ENCODE data around the gene ZEB2. TPM values are rescaled to one million over a fixed set of nuclear protein-coding genes. Genes with fewer than 3 reads are reported as not detected.

The ZEB2 gene
- total RNA-seq, 1 donor from 2014 or later, result 164 TPM

GRCh38 chr2:144496092-144496976 is 23.6 kb downstream of the ZEB2 start:
- no peak for DNase-seq (ENCODE audit: low read depth)

- no peak for DNase-seq (ENCODE audit: low read depth)
These were observed 24.5 kb downstream of the ZEB2 start for GRCh38 chr2:144495227-144496091.

DNA sequence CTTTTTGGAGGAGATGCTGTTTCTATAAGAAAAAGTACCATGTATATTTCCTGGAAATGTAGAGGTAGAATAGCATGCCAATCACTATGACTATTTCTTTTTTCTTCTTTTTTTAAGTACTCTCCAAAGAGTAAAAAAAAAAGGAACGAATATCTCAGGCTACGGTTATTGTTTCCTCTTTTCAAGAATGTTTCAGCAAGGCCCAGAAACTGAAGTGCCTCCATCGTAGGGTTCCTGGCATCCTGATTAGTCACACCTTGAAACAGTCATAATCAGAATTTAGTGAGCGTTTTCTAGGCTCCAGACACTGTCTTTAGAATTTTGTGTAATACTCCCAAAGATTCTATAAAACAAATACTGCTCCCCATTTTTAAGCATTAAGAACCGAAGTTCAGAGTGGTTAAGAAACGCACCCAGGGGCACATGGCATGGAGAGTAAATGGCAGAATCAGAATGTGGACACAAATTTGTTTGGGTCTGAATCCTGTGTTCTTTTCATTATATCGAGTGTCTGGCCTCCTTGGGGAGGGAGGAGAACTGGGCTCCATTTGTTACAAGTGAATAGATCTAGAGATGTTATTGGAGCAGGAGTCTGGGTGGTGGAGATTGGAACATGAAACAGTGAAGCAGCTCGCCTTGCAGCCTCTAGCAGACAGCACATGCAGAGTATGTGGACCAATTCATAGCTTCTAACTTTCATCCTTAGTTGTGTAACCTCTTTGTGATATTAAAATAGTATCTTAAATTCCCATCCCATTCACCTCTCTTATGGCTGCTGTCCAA is 26.7 kb downstream of the ZEB2 start:
- no peak for DNase-seq (ENCODE audit: low read depth)

- no peak for DNase-seq (ENCODE audit: low read depth)
These were observed 29.1 kb downstream of the ZEB2 start for GRCh38 chr2:144490857-144491256.

DNA sequence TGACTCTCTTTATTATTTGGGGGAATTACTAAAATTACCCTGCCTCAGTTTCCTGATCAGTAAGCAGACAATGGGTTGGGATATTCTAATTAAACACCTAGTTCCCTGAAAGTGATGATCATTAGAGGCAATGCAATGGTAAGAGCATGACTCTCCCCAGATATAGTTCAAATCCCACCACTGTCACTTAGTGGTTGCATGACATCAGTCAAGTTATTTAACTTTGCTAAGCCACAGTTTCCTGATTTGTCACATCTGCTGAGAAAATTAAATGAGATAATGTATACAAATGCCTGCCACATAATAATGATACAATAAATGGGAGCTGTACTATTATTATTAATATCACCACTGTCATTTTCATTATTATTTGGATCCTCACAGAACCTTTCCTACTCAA is 29.9 kb downstream of the ZEB2 start:
- no peak for DNase-seq (ENCODE audit: low read depth)

- no peak for DNase-seq (ENCODE audit: low read depth)
These were observed 30.5 kb downstream of the ZEB2 start for GRCh38 chr2:144489315-144489916.

DNA sequence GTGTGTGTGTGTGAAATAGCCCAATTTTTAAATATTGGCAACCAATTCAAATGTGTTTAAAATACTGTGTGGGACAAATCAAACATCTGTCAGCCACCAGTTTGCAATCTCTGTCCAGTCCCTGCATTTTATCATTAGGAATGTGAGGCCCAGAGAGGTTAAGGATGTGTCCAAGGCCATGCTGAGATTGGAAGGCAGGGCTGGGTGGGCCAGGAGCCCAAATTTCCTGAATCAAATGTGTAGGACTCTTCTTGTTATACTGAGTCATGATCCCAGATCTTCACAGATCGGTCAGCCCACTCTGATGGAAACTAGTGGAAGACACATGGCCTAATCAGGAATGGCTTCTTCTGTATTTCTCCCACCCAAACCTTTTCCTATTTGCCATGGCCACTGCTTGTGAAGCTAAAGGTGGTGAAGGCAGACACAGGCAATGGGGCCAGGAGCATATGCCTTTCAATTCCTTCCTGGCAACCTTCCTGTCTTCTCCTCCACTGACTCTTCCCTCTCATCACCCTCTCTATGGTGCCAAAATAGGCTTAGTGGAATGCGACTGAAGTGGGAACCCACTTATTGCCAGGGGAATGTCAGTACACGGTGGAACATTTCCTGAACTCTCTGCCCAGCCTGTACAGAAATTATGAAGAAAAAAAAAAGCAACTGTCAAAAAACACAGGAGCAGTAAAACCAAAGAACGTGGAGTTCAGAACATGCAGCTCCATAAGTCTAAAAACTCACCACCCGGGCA is 35.5 kb downstream of the ZEB2 start:
- DNase-seq (ENCODE audit: low read depth), result no peak

GRCh38 chr2:144481666-144482065 is 38.3 kb downstream of the ZEB2 start:
- no peak for DNase-seq (ENCODE audit: low read depth)

- DNase-seq (ENCODE audit: low read depth), result no peak
These were observed 38.8 kb downstream of the ZEB2 start for GRCh38 chr2:144481109-144481508.

DNA sequence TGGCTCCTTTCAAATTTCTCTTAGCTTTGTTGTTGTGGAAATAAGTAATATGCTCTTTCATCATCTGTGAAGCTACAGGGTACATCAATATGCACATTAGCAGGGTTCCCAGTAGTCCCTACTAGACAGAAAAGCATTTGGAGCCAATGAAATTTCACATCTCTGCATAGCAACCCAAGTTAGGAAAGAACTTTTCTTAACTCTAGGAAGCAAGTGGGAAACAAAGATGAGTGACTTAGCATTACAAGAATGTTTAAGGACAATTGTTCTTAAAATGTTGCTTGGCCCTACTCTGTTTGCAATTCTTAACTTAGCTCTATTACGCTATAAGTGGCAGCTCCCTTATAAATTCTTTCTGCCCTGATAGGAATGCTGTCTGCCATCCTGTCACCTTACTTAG is 39.6 kb downstream of the ZEB2 start:
- no peak for DNase-seq (ENCODE audit: low read depth)

DNA sequence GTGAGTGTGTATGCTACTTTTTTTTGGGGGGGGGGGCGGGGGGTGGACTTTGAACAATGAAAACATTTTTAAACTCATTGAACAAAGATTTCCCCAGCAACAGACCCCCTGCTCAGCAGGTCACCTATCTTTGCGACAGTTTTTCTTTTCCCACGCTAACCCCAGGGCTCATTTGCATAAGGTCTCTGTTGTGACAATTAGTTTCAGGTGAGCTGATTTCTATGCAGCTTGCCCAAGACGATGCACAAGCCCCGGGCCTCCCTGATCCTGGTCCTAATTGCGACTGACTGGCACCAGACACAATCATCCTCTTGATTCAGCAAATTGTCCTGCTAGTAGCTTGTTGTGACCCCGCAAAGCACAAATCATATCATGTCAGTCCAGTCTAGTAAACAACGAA is 40.3 kb downstream of the ZEB2 start:
- DNase-seq (ENCODE audit: low read depth), result no peak

DNA sequence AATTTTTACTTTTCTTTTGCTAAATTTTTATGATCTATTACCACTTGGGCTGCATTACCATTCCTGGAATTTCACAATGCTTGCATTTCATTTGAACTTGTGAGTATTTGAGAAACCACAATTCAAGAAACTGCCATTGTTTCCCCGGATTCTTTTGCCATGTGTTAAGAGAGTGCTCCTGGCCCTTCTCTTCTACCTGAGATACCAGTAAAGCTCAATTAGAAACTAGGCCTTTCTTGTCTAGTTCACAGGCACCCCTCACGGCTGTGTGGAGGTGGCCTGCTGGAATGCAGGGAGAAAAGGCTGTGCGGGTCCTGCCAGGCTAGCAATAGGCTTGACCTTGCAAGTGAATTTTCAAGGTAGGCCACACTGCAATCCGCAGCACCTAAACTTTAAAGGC is 40.8 kb downstream of the ZEB2 start:
- DNase-seq (ENCODE audit: low read depth), result no peak

GRCh38 chr2:144477957-144478311 is 42.0 kb downstream of the ZEB2 start:
- DNase-seq (ENCODE audit: low read depth), result no peak

DNA sequence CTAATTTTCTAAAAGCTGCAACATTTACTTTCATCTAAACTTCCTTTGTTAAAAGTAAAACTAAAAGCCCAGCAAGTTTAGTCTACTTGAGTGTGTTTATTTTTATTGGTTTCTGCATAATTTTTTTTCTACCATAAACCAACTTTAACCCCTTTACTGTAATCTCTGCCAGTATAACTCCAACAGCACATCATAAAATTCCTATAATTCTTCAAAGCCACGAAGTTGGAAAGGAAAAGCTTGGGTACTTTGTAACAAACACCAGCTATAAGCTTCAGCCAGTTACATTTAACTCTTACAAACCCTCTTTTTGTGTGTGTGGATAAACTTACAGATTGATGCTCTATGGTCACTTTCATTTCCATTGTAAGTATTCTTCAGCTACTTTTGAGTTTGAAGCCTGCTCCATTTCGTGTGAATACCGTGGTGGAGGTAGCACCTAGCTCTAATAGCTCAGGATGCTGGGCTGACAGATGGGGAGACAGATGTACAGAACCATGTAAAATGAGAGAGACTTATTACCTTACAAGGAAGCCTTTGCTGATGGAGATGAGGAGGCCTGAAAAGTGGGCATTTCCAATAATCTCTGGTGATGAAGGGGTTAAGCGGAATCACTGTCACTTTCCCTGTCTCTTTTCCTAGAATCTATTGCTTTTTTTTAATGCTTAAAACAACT is 42.5 kb downstream of the ZEB2 start:
- no peak for DNase-seq (ENCODE audit: low read depth)

GRCh38 chr2:144476682-144477081 is 43.2 kb downstream of the ZEB2 start:
- DNase-seq (ENCODE audit: low read depth), result no peak

GRCh38 chr2:144475569-144476275 is 44.2 kb downstream of the ZEB2 start:
- DNase-seq (ENCODE audit: low read depth), result no peak

DNA sequence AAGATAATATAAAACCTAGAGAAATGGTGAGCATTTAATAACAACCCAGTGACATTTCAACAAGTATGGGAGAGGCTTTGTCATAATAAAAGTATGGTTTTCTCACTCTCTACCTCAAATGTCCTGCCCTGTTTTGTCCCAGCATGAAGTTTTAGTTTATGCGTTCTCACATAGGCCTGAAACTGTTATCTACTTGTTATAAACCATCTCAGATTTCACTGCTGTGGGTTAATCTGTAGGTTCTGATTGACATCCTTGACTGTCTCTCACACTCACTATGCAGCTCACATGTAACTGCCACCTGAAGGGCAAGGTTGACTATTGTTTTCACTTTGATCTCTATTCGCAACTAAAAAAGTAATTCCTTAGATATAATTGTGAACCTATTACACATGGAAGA is 44.9 kb downstream of the ZEB2 start:
- no peak for DNase-seq (ENCODE audit: low read depth)

DNA sequence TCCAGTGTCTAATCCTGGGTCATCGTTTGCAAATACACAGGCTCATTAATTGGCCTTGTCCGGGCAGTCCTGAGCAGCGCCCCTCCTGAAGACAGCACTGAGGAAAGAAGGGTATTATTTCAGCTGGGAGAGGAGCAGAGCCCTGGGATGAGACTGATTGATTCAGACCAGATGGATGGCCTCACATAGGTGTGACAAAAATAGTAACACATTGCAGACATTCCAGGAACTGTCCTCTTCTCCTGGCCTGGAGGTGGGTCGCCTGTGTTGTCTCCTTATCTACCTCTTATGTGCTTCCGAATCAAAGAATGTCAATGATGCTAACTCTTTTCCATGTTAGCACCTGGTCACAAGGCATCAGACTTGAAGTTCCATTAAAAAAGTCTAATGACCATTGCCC is 45.9 kb downstream of the ZEB2 start:
- no peak for DNase-seq (ENCODE audit: low read depth)

- DNase-seq (ENCODE audit: low read depth), result peak; percentile 64
These were observed 47.0 kb downstream of the ZEB2 start for GRCh38 chr2:144472911-144473310.

Data from myocyte (in vitro differentiated cells).